ENCODE measurements around the gene MX2. TPM values are rescaled to one million over a fixed set of nuclear protein-coding genes. Genes with fewer than 3 reads are reported as not detected.

The MX2 gene
- total RNA-seq, 2 donors from 2014 or later = 3.8 TPM

DNA sequence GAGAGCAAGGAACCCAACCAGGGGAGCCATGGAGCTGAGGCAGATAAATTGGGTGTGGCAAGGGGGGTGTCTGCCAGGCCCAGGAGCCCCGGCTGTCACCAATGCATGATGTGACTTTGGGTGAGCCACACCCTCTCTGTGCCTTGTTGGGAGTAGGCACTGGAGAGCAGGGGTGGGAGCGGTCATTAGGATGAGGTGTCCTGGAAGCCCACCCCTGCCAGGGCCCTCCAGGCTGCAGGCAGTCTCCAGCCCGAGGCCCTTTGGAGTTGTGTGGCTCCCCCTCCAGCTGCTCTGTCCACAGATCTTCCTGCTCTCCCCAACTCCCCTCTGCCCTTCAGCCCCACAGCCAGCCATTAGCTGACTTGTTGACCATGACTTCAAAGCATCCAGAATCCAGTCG, 11.4 kb downstream of the MX2 start:
- ATAC-seq (no peak), DNase-seq (no peak)
- intact Hi-C loops (cut with DNase I, micrococcal nuclease) = no loop called here

DNA sequence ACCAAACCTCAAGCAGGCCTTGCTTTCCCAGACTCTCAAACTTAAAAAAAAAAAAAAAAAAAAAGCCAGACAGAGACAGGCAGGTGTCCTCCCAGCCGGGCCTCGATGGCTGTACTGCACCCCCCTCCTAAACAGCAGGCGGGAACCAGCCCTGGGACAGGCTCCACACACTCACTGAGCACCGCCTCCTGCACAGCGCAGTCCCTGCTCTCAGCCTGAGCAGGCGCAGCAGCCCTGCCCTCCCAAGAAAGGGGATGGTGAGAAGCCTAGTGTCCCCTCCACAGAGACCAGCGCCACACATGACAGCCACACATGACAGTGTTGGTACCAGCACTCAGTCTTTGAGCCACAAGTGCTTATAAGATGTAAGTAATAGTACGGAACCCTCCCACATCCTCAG, 11.9 kb downstream of the MX2 start:
- intact Hi-C loops (cut with DNase I, micrococcal nuclease) = no loop called here
- DNase-seq (no peak), ATAC-seq (no peak)

DNA sequence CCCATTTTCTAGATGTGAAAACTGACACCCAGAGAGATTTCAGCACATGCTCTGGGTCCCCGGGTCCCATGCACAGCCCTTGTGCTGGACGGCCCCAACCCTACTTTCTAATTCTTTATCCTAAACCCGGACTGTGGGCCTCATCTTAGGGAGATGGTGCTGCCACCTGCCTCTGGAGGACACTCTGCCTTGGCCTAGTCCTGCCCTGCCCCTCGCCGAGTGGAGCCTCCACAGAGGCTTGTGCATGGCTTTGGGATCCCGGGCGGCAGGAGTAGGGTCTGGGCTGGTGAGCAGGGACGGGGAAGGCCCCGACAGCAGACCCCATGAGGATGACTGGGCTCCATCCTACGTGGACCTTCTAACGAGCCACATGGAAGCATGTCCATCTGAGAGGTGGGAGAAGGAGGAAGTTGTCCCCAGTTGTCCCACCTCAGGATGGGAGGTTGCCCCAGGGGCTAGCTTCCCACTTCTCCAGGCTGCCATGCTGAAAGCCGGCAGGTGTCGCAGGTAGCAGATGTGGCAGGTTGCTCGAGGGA, 12.4 kb downstream of the MX2 start:
- intact Hi-C loops (cut with DNase I, micrococcal nuclease) = no loop called here
- no peak for DNase-seq
- no peak for ATAC-seq

DNA sequence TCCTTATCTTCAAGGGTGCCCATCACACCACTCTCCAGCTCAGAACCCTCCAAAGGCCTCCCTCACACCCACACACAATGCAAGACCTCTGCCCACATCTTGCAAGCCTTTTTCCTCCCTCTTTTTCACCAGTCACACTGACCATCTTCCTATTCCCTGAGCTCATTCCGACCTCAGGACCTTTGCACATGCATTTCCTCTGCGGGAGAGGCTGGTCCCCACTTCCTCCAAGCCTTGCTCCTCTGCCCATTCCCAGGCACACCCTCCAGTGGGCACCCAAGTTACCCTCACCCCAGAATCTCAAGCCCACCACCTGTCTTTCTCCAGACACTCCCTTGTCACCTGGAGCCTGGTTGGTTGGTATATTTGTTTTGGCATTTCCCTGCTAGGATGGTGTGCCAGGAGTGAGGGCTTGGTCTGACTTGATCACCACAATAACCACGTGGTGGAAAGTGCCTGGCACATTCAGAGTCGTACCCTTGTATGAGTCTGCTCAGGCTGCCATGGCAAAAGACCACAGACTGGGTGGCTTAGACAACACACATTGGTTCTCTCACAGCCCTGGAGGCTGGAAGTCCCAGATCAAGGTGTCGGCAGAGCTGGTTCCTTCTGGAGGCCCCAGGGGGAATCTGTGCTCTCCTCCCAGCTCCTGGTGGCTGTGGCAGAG, 13.2 kb downstream of the MX2 start:
- ATAC-seq = no peak
- intact Hi-C loops (cut with DNase I, micrococcal nuclease) = no loop called here
- DNase-seq = no peak

DNA sequence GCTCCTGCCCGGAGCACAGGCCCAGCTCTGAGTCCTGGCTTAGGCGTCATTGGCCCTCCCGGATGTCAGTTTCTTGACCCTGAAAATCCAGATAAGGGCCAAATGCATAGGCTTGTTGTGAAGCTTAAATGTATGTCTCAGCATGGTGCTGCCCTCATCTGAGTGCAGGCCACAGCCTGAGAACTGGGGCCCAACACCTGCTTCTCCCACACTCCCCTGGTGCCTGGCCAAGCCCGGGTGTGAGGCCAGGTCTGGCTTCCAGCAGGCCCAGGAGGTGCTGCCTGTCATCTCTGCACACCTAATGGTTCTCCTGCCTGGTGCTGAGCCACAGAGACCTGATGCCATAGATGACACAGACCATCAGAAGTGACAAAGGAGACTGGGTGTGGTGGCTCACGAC, 14.0 kb downstream of the MX2 start:
- intact Hi-C loops (cut with DNase I, micrococcal nuclease) = no loop called here
- DNase-seq (no peak), ATAC-seq (no peak)

DNA sequence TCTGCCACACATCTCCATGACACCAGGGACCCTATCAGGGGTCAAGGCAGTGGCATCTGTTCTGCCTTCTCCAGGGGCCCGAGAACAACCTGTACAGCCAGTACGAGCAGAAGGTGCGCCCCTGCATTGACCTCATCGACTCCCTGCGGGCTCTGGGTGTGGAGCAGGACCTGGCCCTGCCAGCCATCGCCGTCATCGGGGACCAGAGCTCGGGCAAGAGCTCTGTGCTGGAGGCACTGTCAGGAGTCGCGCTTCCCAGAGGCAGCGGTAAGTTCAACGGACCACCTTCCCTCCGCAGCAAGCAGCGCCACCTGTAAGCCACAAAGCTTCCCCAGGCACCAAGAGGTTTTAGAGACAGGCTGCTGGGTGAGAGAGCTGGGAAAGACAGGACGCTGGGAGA, 15.9 kb downstream of the MX2 start:
- ATAC-seq (no peak), DNase-seq (no peak)
- intact Hi-C loops (cut with DNase I, micrococcal nuclease) = no loop called here

DNA sequence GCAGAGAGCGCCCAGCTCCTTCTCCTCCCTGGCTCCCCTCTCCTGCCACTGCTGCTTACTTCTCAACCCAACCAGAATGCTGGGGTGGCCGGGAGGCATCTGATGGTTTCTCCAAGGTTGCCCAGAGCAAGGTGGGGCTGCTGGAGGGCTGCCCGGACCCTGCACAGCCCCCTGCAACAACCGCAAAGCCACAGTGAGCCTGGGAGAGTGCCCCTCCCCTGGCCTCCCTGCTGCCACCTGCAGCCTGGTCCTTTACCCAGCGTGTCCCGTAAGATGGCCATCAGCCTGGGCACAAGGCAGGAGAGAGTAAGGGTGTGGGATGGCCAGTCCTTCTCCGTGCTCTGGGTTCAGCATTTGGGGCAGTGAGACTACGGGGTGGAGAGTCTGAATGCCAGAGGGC, 17.0 kb downstream of the MX2 start:
- ATAC-seq = peak; percentile 42
- DNase-seq = no peak
- intact Hi-C loops (cut with DNase I, micrococcal nuclease) = no loop called here

DNA sequence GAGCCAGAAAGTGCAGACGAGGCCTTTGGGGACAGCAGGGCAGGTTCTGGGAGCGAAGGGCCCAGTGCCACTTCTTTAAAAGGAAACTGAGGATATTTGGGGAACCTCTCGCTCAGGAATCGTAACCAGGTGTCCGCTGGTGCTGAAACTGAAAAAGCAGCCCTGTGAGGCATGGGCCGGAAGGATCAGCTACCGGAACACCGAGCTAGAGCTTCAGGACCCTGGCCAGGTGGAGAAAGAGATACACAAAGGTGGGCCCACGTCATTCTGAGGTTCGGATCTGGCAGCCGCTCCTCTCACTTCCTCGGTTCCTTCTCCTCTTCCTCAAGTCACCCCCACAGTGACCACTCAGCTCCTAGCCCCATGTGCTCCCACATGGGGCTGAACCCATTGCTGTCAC, 18.1 kb downstream of the MX2 start:
- intact Hi-C loops (cut with DNase I, micrococcal nuclease) = no loop called here
- DNase-seq (no peak), ATAC-seq (no peak)

DNA sequence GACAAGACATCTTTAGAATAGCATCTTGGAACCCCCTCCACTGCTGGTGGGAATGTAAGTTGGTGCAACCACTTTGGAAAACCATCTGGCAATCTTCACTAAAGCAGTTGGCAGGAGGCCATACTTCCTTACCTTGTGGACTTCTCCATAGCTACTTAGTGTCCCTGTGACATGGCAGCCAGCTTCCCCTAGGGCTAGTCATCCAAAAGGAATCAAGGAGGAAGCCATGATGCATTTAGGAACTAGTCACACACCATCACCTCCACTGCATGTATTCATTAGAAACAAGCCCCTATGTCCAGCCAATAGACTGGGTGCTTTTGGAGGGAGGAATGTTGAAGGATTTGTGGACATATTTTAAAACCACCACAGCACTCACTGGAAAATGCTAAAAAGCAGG, 19.9 kb downstream of the MX2 start:
- DNase-seq (no peak), ATAC-seq (no peak)
- intact Hi-C loops (cut with DNase I, micrococcal nuclease) = no loop called here

DNA sequence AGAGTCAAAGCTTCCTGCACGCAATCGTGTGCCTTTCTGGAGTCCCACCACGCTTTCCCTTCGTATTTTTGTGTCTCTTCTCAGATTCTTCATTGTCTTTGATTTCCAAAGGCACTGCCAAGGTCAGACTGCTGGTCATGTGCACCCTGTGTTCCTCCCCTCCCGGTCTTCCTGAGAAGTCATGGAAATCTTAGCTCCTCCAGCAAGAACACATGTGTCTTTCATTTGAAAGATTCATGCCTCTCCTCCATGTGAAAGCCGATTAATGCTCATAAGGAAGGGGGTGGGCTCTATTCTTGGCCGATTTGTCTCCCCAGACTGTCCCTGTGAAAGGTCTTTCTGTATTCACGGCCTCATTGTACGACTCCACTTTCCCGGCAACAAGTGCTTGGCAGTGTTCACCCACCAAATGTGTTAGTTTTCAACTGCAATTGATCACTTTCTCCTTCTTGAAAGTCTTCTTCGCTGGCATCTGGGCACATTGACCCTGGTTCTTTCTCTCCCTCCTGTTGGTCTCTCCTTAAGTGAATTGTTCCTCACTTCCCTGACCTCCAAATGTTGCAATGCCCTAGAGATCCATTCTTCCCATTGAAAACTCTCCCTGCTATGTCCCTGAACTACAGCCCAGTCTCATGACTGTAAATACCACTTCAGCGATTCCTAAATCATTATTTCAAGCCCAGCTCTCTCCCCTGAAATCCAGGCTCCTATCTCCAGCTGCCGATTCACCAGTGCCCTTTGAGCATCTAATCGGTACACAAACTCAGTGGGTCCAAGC, 25.4 kb downstream of the MX2 start:
- no peak for ATAC-seq
- DNase-seq = no peak
- intact Hi-C loops (cut with DNase I, micrococcal nuclease) = no loop called here

DNA sequence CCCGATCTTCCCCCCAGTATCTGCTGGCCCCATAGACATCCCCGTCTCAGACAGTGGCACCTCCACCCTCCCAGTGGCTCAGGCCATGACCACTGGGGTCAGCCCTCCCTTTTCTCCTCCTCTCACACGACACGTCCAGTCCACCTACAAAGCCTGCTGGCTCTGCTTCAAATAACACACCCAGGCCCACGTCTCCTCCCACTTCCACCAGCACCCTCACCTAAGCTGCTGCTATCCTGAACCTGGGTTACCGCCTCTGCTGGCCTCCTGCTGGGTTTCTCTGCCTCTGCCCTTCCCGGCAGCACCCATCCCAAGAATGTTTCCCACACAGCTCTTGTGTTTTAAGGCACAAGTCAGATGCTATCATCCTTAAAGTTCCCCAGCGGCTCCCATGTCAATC, 26.0 kb downstream of the MX2 start:
- intact Hi-C loops (cut with DNase I, micrococcal nuclease) = no loop called here
- no peak for DNase-seq
- no peak for ATAC-seq

DNA sequence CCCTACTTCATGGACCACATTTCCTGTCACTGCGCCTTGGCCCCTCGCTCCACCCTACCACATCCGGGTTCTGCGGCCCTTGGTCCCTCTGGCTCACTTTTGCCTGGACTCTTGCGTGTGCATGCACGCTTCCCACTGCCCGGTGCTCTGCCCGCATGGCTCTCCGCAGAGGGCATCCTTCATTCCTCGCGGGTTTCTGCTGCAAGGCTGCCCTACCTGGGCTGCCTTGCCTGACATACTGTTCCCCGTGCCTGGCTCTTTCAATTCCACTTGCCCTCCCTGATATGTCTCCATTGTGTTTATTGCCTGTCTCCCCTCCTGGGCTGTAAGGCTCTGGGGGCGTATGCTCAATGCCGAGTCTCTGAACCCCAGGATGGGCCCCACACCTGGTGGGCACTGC, 26.4 kb downstream of the MX2 start:
- intact Hi-C loops (cut with DNase I, micrococcal nuclease) = no loop called here
- DNase-seq (no peak), ATAC-seq (no peak)

DNA sequence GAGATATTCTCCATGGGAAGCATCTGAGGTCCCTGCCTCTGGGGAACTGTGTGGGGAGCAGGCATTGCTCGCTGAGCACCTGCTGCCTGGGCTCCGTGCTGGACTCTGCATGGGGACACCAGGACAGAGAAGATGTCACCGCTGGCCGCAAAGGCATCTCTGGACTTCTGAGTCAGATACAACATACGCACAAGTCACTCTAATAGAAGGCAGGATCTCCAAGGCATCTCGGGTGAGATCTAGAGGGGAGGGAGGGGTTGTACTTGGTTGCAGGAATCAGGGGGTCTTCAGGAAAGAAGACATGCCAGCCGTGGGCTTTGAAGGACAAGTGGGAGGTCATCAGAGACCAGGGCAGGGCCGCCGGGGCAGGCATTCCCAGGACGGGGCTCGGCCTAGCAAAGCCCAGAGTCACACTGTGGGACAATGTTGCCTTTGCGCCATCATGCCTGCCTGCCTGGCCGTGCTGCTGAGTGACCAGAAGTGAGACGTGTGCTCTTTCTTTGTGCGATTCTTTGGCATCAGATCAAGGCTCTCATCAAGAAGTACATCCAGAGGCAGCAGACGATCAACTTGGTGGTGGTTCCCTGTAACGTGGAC, 28.3 kb downstream of the MX2 start:
- ATAC-seq (no peak), DNase-seq (no peak)
- intact Hi-C loops (cut with DNase I, micrococcal nuclease) = no loop called here

DNA sequence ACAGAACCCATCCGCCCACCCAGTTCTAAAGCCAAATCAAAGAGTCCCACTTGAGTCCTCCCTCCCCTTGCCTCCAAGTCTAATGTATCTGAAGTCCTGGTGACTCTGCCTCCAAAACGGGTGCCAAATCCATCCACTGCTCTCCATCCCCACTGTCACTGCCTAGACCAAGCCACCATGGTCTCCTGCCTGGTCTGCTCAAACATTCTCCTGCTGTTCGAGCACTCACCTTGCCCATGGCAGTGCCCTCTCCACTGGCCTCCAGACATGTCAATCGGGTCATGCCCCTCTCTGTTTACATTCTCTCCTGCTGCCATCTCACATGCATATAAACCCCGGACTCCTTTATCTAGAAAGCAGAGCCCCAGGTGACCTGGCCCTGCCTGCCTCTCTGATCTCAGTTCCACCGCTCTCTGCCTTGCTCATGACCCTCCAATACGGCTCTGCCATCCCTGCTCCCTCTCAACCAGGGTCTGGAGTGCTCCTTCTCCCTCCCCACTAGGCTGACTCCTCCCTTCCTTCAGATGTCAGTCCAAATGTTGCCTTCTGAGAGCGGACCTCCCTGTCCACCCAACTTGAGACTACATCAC, 32.1 kb downstream of the MX2 start:
- ATAC-seq (no peak), DNase-seq (no peak)
- intact Hi-C loops (cut with DNase I, micrococcal nuclease) = no loop called here

DNA sequence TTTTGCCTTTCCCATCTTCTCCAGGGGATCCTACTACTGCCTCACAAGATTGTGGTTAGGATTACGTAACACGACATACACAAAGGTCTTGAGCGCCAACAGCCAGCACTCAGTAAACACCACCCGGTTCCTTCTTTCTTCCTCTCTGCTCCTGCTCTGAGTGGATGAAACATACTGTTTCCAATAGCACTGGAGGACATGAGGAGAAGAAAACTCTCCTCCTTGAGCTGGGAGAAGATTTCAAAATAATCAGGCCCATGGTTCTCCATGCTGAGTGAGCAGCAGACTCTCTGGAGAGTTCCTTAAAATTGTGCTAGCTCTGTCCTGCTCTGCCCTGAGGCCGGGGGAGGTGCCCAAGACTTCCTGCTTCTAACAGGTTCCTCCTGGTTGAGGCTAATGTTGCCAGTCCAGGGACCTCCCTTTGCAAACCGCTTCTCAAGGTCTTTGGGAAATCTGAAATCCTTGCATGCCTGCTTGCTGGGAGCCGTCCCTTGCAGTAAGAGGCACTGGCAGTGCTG, 34.8 kb downstream of the MX2 start:
- DNase-seq = peak; percentile 60 to 71
- intact Hi-C loops (cut with DNase I, micrococcal nuclease) = no loop called here
- peak; percentile 92 for ATAC-seq

DNA sequence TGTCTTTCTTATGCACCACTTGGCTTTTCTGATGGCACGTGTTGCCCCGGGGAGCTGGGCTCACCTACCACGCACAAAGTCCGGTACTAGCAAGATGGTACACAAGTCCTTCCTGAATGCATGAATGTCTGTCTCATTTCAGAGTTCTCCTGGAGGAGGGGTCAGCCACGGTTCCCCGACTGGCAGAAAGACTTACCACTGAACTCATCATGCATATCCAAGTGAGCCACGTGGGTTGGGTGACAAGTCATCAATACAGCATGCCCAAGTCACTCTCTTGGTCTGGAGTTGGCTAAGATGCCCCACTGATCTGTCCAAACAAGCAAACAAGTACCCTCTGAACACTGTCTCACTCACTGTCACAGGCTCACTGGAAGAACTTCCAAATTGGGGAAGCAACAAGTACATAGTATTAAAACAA, 35.7 kb downstream of the MX2 start:
- ATAC-seq = no peak

DNA sequence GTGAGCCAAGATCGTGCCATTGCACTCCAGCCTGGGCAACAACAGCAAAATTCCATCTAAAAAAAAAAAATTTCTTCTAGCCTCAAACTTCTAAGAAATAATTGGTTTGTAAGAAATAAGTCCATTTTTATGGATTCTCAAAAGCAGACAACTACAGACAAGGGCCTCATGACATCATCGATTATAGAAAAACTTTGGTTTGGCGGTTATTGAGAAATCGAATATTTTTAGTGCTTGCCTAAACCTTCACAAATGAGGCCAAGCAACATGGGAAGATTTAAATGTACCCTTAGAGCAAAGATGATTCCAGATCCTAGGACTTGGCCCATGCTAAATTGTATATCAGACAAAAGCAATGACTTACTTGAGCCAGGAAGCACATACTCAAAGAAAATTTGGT, 36.4 kb downstream of the MX2 start:
- ATAC-seq (no peak), DNase-seq (no peak)
- intact Hi-C loops (cut with DNase I, micrococcal nuclease) = no loop called here

More for the DNA sequence above, 35.7 kb downstream of the MX2 start:
- intact Hi-C loops (cut with DNase I, micrococcal nuclease) = no loop called here
- no peak for DNase-seq

DNA sequence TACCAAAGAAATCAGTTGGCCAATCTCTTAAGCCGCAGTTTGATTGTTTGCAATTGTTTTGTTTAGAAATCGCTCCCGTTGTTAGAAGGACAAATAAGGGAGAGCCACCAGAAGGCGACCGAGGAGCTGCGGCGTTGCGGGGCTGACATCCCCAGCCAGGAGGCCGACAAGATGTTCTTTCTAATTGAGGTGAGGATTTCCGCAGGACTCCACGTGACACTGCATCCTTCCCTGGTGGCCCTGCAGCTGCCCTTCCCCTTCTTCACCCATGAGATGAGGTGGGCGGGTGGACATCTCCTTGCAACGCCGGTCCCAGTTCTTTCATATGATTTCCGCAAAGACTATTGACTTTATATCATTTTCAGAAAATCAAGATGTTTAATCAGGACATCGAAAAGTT, 37.0 kb downstream of the MX2 start:
- intact Hi-C loops (cut with DNase I, micrococcal nuclease) = no loop called here
- no peak for DNase-seq
- no peak for ATAC-seq

DNA sequence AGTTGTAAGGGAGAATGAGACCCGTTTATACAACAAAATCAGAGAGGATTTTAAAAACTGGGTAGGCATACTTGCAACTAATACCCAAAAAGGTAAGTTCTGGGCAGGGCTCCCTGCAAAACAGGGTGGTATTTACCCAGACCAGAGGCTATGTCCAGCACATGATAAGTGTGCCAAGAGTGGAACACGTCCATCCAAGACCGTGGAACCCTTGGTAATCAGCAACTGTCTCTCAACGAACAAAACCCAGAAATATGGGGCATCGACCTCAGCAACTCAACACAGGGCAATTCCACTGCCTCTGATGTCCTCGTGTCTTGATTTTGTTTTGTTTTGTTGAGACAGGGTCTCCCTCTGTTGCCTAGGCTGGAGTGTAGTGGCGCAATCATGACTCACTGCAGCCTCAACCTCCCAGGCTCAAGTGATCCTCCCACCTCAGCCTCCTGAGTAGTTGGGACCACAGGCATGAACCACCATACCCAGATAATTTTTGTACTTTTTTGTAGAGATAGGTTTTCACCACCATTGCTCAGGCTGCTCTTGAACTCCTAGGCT, 37.5 kb downstream of the MX2 start:
- DNase-seq (no peak), ATAC-seq (no peak)
- intact Hi-C loops (cut with DNase I, micrococcal nuclease) = no loop called here

Data from left colon (tissue), 2 donors.